ENCODE measurements around the gene SERPIND1. TPM values are rescaled to one million over a fixed set of nuclear protein-coding genes. Genes with fewer than 3 reads are reported as not detected.

Gene SERPIND1
- total RNA-seq, 2 donors from 2014 or later = 0.32 TPM; not detected in 1

- Histone ChIP-seq H3K9ac (ENCODE audit: low read depth in 2 of 2, low read length in 2 of 2) (no peak overlapping the region), H3K36me3 (no peaks in the 10 kb centered on the region), H3K9me3 (no peaks in the 10 kb centered on the region), H3K27ac (no peak overlapping the region), H3K4me1 (no peaks in the 10 kb centered on the region), H3K27me3 (no peaks in the 10 kb centered on the region), H3K4me3 (no peak overlapping the region)
- TF ChIP-seq CTCF (IDR thresholded peaks at IDR 0.05) = no peak
- no peak for DNase-seq
- intact Hi-C loops (cut with DNase I) = no loop called here
These were observed 5.3 kb downstream of the SERPIND1 start for GRCh38 chr22:20779014-20779817.

GRCh38 chr22:20779818-20780158 lies 5.9 kb downstream of the SERPIND1 start:
- no peak for TF ChIP-seq CTCF (IDR thresholded peaks at IDR 0.05)
- no peak overlapping the region for H3K9ac ChIP-seq (ENCODE audit: low read depth in 2 of 2, low read length in 2 of 2)

GRCh38 chr22:20781272-20781990 lies 7.5 kb downstream of the SERPIND1 start:
- H3K27ac ChIP-seq = no peak overlapping the region
- DNase-seq = no peak
- H3K36me3 ChIP-seq = no peaks in the 10 kb centered on the region
- no peak for TF ChIP-seq CTCF (IDR thresholded peaks at IDR 0.05)
- intact Hi-C loops (cut with DNase I) = no loop called here
- no peak overlapping the region for H3K4me3 ChIP-seq
- H3K27me3 ChIP-seq = no peaks in the 10 kb centered on the region
- H3K9me3 ChIP-seq = no peaks in the 10 kb centered on the region
- H3K4me1 ChIP-seq = no peaks in the 10 kb centered on the region
- no peak overlapping the region for H3K9ac ChIP-seq (ENCODE audit: low read depth in 2 of 2, low read length in 2 of 2)

More at GRCh38 chr22:20779818-20780158, 5.9 kb downstream of the SERPIND1 start:
- intact Hi-C loops (cut with DNase I) = no loop called here
- no peak overlapping the region for H3K4me3 ChIP-seq
- H3K27me3 ChIP-seq = no peaks in the 10 kb centered on the region
- no peaks in the 10 kb centered on the region for H3K4me1 ChIP-seq
- no peak for DNase-seq
- H3K36me3 ChIP-seq = no peaks in the 10 kb centered on the region
- no peaks in the 10 kb centered on the region for H3K9me3 ChIP-seq
- no peak overlapping the region for H3K27ac ChIP-seq

GRCh38 chr22:20782083-20782482 lies 8.2 kb downstream of the SERPIND1 start:
- H3K27me3 ChIP-seq = no peaks in the 10 kb centered on the region
- H3K4me1 ChIP-seq = no peaks in the 10 kb centered on the region
- DNase-seq = no peak
- no peak overlapping the region for H3K4me3 ChIP-seq
- no peak overlapping the region for H3K27ac ChIP-seq
- no peaks in the 10 kb centered on the region for H3K9me3 ChIP-seq
- TF ChIP-seq CTCF (IDR thresholded peaks at IDR 0.05) = no peak
- intact Hi-C loops (cut with DNase I) = no loop called here
- H3K9ac ChIP-seq (ENCODE audit: low read depth in 2 of 2, low read length in 2 of 2) = no peak overlapping the region
- no peaks in the 10 kb centered on the region for H3K36me3 ChIP-seq

- H3K9ac ChIP-seq (ENCODE audit: low read depth in 2 of 2, low read length in 2 of 2) = no peak overlapping the region
- no peaks in the 10 kb centered on the region for H3K27me3 ChIP-seq
- intact Hi-C loops (cut with DNase I) = no loop called here
- no peak overlapping the region for H3K27ac ChIP-seq
- DNase-seq = no peak
- H3K36me3 ChIP-seq = no peaks in the 10 kb centered on the region
- H3K9me3 ChIP-seq = no peaks in the 10 kb centered on the region
- no peak overlapping the region for H3K4me3 ChIP-seq
- H3K4me1 ChIP-seq = no peaks in the 10 kb centered on the region
- no peak for TF ChIP-seq CTCF (IDR thresholded peaks at IDR 0.05)
These were observed 8.8 kb downstream of the SERPIND1 start for GRCh38 chr22:20782596-20783299.

Measured in colonic mucosa (tissue), 4 donors.